ENCODE data around the gene TECTB. TPM values are rescaled to one million over a fixed set of nuclear protein-coding genes. Genes with fewer than 3 reads are reported as not detected.

TECTB gene
- total RNA-seq, 4 donors from 2014 or later, result not detected

DNA sequence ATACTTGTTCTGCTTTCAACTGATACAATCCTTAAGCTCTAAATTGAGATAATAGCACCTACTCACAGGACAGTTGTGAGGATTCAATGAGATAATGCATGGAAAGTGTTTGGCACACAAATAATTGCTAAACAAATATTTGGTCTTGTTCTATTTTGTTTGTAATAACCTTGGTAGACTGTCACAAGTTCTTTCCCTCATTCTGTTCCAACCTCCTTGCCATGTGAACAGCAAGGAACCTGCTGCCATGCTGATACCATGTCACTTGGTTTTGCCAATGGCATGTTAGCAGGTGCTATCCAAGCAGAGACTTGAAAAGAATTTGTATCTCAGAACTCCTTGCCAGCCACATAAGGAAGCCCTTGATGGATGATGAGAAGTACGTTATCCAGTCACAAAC lies 24.8 kb upstream of the TECTB start:
- TF ChIP-seq POLR2A (IDR thresholded peaks at IDR 0.05), result no peak
- H3K9me3 ChIP-seq, result no peaks in the 10 kb centered on the region
- H3K27ac ChIP-seq, result no peak overlapping the region
- no peaks in the 10 kb centered on the region for H3K36me3 ChIP-seq
- no peak overlapping the region for H3K4me3 ChIP-seq
- no peaks in the 10 kb centered on the region for H3K27me3 ChIP-seq
- WGBS, 2 donors, result 46 to 71% methylated on average over 1 of the region's 1 CpG
- DNase-seq, result no peak
- intact Hi-C loops (cut with DNase I), result no loop called here
- H3K4me1 ChIP-seq, result no peaks in the 10 kb centered on the region

DNA sequence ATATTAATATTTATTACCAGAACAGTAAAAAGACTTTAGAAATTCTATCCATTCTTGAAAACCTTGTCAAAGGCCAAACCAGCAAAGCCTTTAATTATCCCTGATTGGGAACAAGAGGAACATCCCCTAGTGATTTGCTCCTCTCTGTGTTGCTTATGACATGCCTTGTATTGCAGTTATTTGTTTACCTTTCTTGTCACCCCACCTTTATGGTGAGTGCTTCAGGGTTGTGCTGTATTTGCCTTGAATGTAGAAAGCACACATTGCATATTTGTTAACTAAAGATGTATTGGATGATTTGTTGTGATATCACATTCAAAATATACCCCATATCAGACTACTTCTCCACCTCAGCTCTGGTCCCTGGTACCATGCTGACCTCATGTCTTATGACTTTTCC lies 23.5 kb upstream of the TECTB start:
- H3K36me3 ChIP-seq, result no peaks in the 10 kb centered on the region
- H3K4me3 ChIP-seq, result no peak overlapping the region
- no peaks in the 10 kb centered on the region for H3K27me3 ChIP-seq
- DNase-seq, result no peak
- intact Hi-C loops (cut with DNase I), result no loop called here
- no peaks in the 10 kb centered on the region for H3K9me3 ChIP-seq
- H3K27ac ChIP-seq, result no peak overlapping the region
- no peak for TF ChIP-seq CTCF (IDR thresholded peaks at IDR 0.05)
- no peak for TF ChIP-seq POLR2A (IDR thresholded peaks at IDR 0.05)
- no peaks in the 10 kb centered on the region for H3K4me1 ChIP-seq

DNA sequence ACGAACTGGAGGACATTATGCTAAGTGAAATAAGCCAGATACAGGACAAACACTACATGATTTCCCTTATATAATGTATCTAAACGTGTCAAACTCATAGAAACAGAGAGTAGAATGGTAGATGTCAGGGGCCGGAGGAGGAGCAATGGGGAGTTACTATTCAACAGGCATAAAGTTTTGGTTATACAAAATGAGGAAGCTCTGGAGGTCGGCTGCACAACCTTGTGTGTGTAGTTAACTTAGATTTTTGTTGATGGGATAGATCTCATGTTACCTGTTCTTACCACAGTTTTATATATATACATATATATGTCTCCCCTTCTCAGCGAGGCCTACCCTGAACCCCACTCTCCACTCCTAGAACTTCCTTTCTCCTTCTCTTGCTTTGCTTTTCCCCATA lies 22.4 kb upstream of the TECTB start:
- TF ChIP-seq CTCF (IDR thresholded peaks at IDR 0.05) (no peak), POLR2A (IDR thresholded peaks at IDR 0.05) (no peak)
- 61 to 64% methylated on average over 5 of the region's 5 CpGs for WGBS, 2 donors
- Histone ChIP-seq H3K36me3 (no peaks in the 10 kb centered on the region), H3K4me3 (no peak overlapping the region), H3K27me3 (no peaks in the 10 kb centered on the region), H3K9me3 (no peaks in the 10 kb centered on the region), H3K4me1 (no peaks in the 10 kb centered on the region), H3K27ac (no peak overlapping the region)
- intact Hi-C loops (cut with DNase I), result no loop called here
- DNase-seq, result no peak

DNA sequence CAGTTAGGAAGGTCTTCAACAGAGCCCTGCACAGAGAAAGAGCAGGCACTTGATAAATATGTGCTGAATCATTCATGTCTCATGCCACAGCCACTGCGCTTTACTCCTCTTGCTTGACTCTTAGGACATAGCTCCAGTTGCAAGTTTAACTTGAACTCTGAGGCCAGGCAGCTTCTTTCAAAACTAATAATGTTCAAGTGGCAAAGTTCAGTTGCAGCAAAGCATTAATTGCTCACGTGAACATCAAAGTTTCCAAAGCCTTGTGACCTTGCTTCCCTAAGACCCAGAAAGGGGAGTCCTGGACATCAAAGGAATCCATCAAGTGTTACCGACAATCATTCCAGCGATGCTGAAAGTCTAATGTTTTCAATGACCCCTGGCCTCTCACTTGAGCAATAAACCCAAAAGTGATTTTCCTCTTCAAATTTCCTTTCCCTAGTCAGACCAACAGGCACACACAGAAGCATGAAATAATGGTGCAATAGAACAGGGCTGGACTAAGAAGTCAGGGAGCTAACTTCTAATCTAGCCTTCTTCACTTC lies 21.8 kb upstream of the TECTB start:
- Histone ChIP-seq H3K27ac (no peak overlapping the region), H3K9me3 (no peaks in the 10 kb centered on the region), H3K36me3 (no peaks in the 10 kb centered on the region), H3K27me3 (no peaks in the 10 kb centered on the region), H3K4me1 (no peaks in the 10 kb centered on the region), H3K4me3 (no peak overlapping the region)
- intact Hi-C loops (cut with DNase I), result no loop called here
- TF ChIP-seq CTCF (IDR thresholded peaks at IDR 0.05), result no peak
- no peak for TF ChIP-seq POLR2A (IDR thresholded peaks at IDR 0.05)
- 40 to 50% methylated on average over 4 of the region's 4 CpGs for WGBS, 2 donors
- no peak for DNase-seq

- H3K36me3 ChIP-seq, result no peaks in the 10 kb centered on the region
- no peak for DNase-seq
- no peak overlapping the region for H3K4me3 ChIP-seq
- H3K9me3 ChIP-seq, result peaks cover 0 to 2% (median 0%) of the 10 kb centered on the region in 3 donors
- H3K4me1 ChIP-seq, result no peaks in the 10 kb centered on the region
- H3K27ac ChIP-seq, result no peak overlapping the region
- TF ChIP-seq POLR2A (IDR thresholded peaks at IDR 0.05) (no peak), CTCF (IDR thresholded peaks at IDR 0.05) (no peak)
- intact Hi-C loops (cut with DNase I), result no loop called here
- H3K27me3 ChIP-seq, result no peaks in the 10 kb centered on the region
- WGBS, 2 donors, result 55 to 65% methylated on average over 5 to 6 of the region's 6 CpGs
These were observed 20.7 kb upstream of the TECTB start for GRCh38 chr10:112262546-112262945.

DNA sequence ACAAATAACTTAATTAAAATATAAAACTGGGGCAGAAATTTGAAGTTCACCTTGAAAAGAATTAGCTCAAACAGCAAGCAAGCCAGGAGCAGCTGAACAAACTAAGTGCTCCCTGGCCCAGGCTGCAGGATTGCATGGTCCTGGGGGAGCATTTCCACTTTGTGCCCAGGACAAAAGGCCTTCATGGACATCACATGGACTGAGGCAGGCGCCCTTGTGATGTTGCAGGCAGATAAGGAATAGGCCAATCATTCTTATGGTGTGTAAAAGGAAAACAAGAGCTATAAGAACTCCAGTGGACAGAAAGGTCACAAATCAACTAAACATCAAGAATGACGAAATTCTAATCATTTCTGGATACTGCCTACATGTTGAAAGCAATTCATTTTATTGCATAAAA lies 17.5 kb upstream of the TECTB start:
- Histone ChIP-seq H3K27me3 (peaks cover 0 to 3% (median 0%) of the 10 kb centered on the region in 4 donors), H3K9me3 (peaks cover 0 to 4% (median 0%) of the 10 kb centered on the region in 3 donors), H3K27ac (no peak overlapping the region), H3K36me3 (no peaks in the 10 kb centered on the region), H3K4me1 (no peaks in the 10 kb centered on the region), H3K4me3 (no peak overlapping the region)
- 4 to 39% methylated on average over 2 of the region's 2 CpGs for WGBS, 2 donors
- TF ChIP-seq POLR2A (IDR thresholded peaks at IDR 0.05), result no peak
- TF ChIP-seq CTCF (IDR thresholded peaks at IDR 0.05), result no peak
- DNase-seq, result no peak
- intact Hi-C loops (cut with DNase I), result no loop called here

Measured in esophagus squamous epithelium (tissue), 5 donors.